ENCODE data around the gene CTNNA1. TPM values are rescaled to one million over a fixed set of nuclear protein-coding genes. Genes with fewer than 3 reads are reported as not detected.

CTNNA1 gene
- total and polyA plus RNA-seq, 2 of the 8 experiments (the other 6 are each of a cell fraction or from before 2014, with no cell fraction given) = 115 to 349 TPM

DNA sequence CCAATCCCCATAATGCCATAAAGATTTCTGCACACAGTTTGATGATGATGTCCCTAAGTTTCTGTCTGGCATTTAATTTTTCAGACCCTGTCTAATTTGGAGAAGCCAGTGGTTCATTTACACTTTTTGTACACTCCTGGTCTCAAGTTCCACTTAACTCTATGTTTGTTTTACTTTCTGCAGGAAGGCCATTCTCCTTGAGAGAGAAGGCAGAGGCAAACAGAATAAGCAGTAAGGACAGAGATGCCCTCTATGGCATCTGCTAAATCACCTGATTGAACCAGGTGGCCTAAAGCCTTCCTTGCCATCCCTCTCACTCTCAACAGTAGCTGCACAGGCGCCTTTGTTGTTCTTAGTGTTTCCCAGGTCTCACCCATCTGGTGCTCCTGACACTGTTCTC is 208.0 kb downstream of the CTNNA1 start:
- TF ChIP-seq ATF3 (IDR thresholded peaks at IDR 0.05; ENCODE audit: insufficient read depth, low read depth, low read length) (no peak), EZH2 (IDR thresholded peaks at IDR 0.05; ENCODE audit: low read depth, low read length, severe bottlenecking) (no peak)
- no peak overlapping the region for H2BK15ac ChIP-seq (ENCODE audit: low read length)
- H3K79me2 ChIP-seq (ENCODE audit: control insufficient read depth in 1 of 2, insufficient read depth in 2 of 2, low read length in 2 of 2) = no peaks in the 10 kb centered on the region
- no peaks in the 10 kb centered on the region for H3K27me3 ChIP-seq (replicated peaks in 1 of 4; ENCODE audit: control insufficient read depth in 3 of 4, extremely low read depth in 1 of 4, insufficient read depth in 3 of 4, low read length in 3 of 4)
- no peaks in the 10 kb centered on the region for H3K36me3 ChIP-seq (ENCODE audit: control insufficient read depth in 2 of 4, insufficient read depth in 4 of 4, low read length in 3 of 4)
- H3K23me2 ChIP-seq (ENCODE audit: low read depth, low read length) = no peaks in the 10 kb centered on the region
- H3K4me1 ChIP-seq (replicated peaks in 1 of 4; ENCODE audit: control insufficient read depth in 3 of 4, insufficient read depth in 4 of 4, low read length in 3 of 4) = peaks cover 0 to 15% (median 10%) of the 10 kb centered on the region in 4 experiments
- H3K27ac ChIP-seq (ENCODE audit: low read depth, low read length) = no peak overlapping the region
- no peaks in the 10 kb centered on the region for H3K79me1 ChIP-seq (ENCODE audit: low read depth, low read length)
- WGBS, 2 experiments (ENCODE audit: extremely low coverage in 1 of 2, insufficient coverage in 1 of 2, insufficient read length in 1 of 2, insufficient replicate concordance in 2 of 2, low coverage in 1 of 2, low lambda C conversion rate in 2 of 2, missing lambda C conversion rate in 1 of 2) = 70% methylated on average over 1 of the region's 1 CpG; no CpG with 5 or more reads in 1 of the 2 experiments
- no peak overlapping the region for H2AFZ ChIP-seq (ENCODE audit: low read length)
- no peak overlapping the region for H3K56ac ChIP-seq (replicated peaks; ENCODE audit: insufficient read length, low read depth, low read length)
- no peaks in the 10 kb centered on the region for H3K9me3 ChIP-seq (ENCODE audit: insufficient read depth in 2 of 2, low read depth in 1 of 2, low read length in 1 of 2)
- H2BK12ac ChIP-seq (ENCODE audit: low read depth, low read length) = no peak overlapping the region
- H2BK20ac ChIP-seq (ENCODE audit: low read length) = no peak overlapping the region
- no peak overlapping the region for H2BK120ac ChIP-seq (replicated peaks; ENCODE audit: low read depth, low read length)
- no peaks in the 10 kb centered on the region for H4K20me1 ChIP-seq (replicated peaks in 1 of 2; ENCODE audit: control insufficient read depth in 1 of 2, insufficient read depth in 2 of 2, low read length in 2 of 2)
- H4K91ac ChIP-seq (replicated peaks; ENCODE audit: insufficient read length, low read length) = no peak overlapping the region
- H2BK5ac ChIP-seq (ENCODE audit: low read depth, low read length) = no peak overlapping the region
- no peak overlapping the region for H3K14ac ChIP-seq (ENCODE audit: insufficient read length)
- no peak overlapping the region for H4K8ac ChIP-seq (ENCODE audit: extremely low read depth, insufficient read depth, low read length)
- no peak for FAIRE-seq
- H3K9ac ChIP-seq (replicated peaks in 1 of 4; ENCODE audit: extremely low read depth in 1 of 4, low read depth in 3 of 4, low read length in 3 of 4) = no peak overlapping the region
- no peak overlapping the region for H3K23ac ChIP-seq (ENCODE audit: insufficient read length)
- no peak overlapping the region for H3K4me2 ChIP-seq (ENCODE audit: insufficient read depth in 1 of 2, low read depth in 2 of 2, low read length in 2 of 2)
- POLR2A ChIA-PET (ENCODE audit: partially characterized antibody) = interaction anchor here (0.6 to 0.8 kb wide), 2 partner anchors 8 to 459 kb away, joined by 3 read pairs; no protein-coding TSS in a partner anchor
- H3K18ac ChIP-seq (ENCODE audit: extremely low read depth, low read length) = no peak overlapping the region
- H3K4me3 ChIP-seq (ENCODE audit: extremely low read depth in 1 of 4, insufficient read depth in 2 of 4, low read depth in 3 of 4, low read length in 4 of 4) = no peak overlapping the region
- DNase-seq (ENCODE audit: low read depth in 1 of 2, low spot score in 2 of 2) = no peak
- H4K5ac ChIP-seq (ENCODE audit: insufficient read length, low read depth, low read length) = no peak overlapping the region
- CTCF ChIA-PET (ENCODE audit: partially characterized antibody) = interaction anchor here (0.6 to 4.8 kb wide), 3 partner anchors 14 to 60 kb away, joined by 4 to 39 read pairs (median 4); no protein-coding TSS in a partner anchor
- H2AK5ac ChIP-seq (ENCODE audit: low read depth, low read length) = no peak overlapping the region
- H3K4ac ChIP-seq (replicated peaks; ENCODE audit: insufficient read length, low read depth, low read length) = no peak overlapping the region
